Amniotic stem cell (primary cell): ENCODE measurements around the gene ATOH1.

Experiments used
- DNase-seq: peaks from one replicate; lab custom pipeline; 2025; lab: John Stamatoyannopoulos, UW

Gene ATOH1, protein sequence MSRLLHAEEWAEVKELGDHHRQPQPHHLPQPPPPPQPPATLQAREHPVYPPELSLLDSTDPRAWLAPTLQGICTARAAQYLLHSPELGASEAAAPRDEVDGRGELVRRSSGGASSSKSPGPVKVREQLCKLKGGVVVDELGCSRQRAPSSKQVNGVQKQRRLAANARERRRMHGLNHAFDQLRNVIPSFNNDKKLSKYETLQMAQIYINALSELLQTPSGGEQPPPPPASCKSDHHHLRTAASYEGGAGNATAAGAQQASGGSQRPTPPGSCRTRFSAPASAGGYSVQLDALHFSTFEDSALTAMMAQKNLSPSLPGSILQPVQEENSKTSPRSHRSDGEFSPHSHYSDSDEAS

DNA sequence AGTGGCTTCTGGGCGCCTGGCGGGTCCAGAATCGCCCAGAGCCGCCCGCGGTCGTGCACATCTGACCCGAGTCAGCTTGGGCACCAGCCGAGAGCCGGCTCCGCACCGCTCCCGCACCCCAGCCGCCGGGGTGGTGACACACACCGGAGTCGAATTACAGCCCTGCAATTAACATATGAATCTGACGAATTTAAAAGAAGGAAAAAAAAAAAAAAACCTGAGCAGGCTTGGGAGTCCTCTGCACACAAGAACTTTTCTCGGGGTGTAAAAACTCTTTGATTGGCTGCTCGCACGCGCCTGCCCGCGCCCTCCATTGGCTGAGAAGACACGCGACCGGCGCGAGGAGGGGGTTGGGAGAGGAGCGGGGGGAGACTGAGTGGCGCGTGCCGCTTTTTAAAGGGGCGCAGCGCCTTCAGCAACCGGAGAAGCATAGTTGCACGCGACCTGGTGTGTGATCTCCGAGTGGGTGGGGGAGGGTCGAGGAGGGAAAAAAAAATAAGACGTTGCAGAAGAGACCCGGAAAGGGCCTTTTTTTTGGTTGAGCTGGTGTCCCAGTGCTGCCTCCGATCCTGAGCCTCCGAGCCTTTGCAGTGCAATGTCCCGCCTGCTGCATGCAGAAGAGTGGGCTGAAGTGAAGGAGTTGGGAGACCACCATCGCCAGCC, at the start of gene ATOH1:
ATOH1 (plus strand) TSS at position 422 of the 663 bp plus-strand sequence; CDS start at position 596, 174 bp downstream.
- DNase-seq, result no peak

DNA sequence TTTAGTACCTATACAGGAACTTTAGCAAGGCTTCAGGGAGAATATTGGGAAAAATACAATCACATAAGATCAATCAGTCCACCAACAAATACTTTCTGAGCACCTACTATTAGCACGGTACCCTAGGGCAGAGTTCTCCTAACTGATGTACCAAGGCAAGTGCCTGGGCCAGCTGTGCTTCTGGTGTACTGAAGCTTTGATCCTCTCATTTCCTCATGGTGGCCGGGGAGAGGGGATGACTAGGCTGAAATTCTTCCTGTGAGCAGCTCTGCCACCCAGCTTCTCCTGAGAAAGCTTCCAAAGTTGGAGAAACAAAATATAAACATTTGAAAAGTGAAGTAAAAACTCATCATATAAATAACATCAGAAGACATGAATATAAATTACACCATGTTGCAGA, 49.3 kb upstream of the ATOH1 start:
- DNase-seq, result no peak

DNA sequence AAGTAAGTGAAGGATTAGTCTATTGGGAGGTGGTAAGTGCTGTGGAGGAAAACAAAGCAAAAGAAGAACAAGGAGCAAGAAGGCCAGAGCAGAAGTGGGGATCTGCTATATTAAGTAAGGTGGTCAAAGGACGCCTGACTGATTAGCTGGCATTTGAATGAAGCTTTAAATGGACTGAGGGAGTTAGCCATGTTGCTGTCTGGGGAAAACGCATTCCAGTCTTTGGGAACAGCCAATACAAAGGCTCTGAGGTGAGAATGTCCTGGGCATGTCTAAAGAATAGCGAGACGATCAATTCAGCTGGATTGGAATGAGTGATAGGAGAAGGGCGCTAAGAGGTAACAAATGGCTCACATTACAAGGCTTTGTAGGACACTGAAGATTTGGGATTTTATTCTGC, 48.5 kb upstream of the ATOH1 start:
- DNase-seq, result no peak

DNA sequence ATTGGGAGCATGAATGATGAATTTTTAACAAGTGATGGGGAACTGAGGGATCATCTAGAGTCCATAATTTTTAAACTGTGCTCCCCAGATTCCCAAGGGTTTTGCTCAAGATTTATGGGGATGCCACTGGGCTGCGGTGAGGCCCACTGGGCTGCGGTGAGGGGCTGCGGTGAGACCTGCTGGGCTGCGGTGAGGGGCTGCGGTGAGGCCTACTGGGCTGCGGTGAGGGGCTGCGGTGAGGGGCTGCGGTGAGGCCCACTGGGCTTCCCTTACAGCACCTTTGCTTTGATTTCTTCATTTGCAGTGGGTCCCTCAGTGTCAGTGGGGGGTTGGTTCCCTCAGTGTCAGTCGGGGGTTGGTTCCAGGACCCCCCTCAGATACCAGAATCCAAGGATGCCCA, 47.4 kb upstream of the ATOH1 start:
- DNase-seq, result no peak

DNA sequence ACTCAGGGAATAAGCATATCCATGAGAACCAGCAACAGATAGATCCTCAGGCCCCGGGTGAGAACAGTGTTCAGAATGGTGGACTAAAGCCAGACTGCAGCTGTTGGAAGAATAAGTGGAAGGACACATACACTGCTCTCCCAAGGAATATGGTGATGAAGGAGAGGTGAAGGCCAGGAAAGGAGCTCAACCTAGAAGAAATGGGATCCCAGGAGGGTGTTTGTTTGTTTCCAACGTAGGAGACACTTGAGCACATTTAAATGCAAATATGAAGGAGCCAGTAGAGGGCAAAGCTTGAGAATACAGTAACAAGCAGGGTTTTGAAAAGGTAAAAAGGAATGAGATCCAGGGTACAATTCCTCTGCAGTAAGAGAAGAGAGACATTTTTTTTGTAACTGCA, 42.4 kb upstream of the ATOH1 start:
- DNase-seq, result no peak

DNA sequence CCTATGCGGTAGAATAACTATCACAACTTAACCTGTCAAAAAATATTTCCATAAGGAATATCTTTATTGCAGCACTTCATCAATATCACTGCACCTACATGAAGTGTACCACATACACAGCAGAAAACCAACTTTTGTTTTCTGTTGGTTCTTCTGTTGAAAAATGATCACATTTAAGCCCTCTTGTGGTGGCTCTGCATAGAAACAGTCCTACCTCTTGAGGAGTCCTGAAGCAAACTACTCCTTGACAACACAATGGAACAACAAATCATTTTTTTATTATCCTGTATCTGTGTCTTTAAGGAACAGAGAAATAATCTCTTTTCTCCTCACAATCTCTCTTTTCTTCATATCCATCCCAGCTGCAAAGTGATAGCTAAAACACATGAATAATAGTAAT, 39.8 kb upstream of the ATOH1 start:
- no peak for DNase-seq

DNA sequence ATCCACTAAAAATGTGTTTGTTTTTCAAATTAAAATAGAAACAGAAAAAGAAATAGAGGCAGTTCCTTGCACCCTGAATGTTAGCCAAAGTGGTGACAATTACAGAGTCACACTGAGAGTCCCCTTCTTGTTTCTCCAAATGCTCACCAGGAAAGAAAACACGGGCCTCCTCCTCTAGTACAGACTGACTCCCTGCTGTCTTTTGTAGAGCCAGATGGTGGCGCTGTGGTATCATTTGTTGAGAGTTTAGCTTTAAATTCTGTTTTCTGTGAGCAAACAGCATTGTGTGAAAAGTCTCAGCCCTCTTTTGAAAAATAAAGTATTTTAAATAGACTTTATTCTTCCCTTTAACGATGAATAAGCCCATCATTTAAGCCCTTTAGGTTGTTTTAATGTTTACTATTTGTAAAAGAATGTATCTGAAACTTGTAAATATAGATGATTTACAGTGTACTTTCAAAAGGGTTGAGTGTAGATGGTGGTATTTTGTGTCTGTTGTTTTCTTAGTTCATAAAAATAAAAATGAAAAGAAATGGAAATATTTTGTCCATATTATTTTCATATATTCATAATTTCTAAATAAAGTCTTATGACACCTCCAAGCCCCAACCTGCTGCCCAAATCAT, 36.9 kb upstream of the ATOH1 start:
- DNase-seq, result no peak

DNA sequence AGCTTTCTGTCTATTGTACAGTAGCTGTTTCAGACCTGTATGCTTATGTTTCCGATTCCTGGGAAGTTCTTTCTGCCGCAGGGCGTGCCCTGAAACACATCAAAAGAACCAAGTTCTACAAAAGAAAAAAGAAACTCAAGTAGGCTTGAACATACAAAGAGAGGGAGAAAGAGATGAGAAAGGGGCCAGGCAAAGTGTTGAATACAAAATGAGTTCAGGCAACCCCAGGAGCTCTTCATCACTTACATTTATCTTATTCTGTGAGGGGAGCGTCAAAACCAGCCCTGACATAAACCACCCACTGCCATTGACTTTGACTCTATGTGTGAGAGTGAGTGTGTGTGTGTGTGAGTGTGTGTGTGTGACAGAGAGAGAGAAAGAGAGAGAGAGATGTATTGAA, 26.5 kb upstream of the ATOH1 start:
- DNase-seq, result no peak

DNA sequence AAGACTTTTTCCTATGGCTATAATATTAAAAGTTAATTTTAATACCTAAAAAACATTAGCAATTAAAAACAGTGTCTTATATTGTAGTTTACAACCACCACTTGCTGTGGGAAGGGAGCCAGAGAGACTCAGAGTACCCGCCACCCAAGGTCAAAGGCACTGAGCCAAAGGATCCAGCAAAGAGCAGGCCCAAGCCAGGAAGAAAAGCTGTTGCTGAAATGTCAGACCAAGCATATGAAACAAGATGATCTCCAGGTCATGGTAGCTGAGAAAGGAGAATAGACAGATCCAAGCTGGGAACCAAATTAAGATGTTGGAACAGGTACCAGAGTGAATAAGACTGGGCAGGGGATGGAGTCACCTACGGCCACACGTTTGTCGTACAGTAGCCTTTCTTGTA, 18.8 kb upstream of the ATOH1 start:
- DNase-seq, result no peak

DNA sequence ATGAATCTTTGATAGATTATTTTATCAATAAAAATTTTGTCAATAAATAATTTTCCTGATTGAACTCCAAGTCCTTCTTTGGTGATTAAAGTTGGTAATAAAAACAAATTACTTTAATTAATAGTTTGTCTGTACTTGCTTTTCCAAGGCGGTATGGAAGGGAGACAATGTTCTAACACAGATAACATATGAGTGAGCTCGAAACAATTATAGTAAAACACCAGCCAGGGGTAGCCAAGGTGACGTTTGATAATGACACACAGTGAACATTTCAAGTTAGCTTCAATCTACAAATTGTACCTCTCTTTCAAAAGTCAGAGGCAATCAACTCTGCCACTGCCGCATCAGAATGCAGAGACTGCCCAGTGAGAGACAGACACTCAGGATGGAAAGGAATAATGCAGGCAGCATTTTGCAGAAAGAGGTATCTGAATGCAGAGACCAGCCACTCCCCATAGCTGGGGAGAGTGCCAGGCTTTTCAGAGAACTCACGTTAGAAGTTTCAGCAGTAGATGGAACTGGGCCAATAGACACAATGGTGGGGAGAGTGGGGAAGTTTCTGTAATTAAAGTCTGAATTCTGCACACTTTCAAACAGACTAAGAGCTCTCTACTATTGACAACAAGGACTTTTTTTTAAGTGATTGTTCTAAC, 18.1 kb upstream of the ATOH1 start:
- DNase-seq, result no peak

DNA sequence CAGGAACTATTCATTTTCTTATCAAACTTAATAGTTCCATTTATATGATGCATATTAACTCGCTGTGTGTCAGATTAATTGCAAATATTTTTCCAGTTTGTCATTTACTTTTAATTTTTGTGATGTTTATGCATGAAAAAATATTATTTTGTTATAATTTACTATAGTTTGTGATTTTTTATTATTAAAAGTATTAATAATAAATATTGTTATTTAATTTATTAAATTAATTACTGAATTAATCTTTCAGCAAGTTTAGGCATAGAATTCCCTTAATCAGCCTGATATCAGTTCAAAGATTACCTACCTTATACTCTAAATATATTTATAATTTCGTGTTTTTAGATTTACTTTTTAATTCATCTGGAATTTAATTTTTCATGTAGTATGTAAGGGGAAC, 15.5 kb upstream of the ATOH1 start:
- no peak for DNase-seq

DNA sequence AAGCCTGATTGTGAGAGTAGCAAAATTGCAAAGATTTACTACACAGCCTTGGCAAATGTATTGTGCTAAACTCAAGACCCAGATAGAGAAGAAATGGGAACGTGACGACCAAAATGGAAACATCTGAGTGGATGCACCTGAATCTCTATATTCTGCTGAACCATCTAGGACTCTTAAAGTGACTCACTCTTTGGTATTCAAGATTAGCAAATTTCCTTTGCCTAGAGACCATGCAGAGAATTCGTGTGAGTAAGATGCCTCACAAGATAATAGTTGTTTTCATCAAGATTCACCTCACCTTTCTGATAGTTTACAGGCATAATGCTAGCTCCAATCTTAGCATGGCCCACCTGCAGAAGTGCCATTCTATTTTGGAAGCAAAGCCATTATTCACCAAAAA, 14.4 kb upstream of the ATOH1 start:
- DNase-seq, result no peak

DNA sequence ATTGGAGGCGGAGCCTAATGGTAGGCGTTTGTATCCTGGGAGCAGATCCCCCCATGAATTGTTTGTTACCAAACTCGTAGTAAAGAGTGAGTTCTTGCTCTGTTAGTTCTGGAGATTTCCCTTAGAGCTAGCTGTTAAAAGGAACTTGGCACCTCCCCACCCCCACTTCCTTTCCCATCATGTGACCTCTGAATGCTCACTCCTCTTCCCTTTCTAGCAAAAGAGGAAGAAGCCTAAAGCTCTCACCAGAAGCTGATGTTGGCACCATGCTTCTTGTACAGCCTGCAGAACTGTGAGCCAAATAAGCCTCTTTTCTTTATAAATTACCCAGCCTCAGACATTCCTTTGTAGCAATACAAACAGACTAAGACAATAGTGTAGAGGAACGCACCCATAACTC, 13.8 kb upstream of the ATOH1 start:
- DNase-seq, result no peak

DNA sequence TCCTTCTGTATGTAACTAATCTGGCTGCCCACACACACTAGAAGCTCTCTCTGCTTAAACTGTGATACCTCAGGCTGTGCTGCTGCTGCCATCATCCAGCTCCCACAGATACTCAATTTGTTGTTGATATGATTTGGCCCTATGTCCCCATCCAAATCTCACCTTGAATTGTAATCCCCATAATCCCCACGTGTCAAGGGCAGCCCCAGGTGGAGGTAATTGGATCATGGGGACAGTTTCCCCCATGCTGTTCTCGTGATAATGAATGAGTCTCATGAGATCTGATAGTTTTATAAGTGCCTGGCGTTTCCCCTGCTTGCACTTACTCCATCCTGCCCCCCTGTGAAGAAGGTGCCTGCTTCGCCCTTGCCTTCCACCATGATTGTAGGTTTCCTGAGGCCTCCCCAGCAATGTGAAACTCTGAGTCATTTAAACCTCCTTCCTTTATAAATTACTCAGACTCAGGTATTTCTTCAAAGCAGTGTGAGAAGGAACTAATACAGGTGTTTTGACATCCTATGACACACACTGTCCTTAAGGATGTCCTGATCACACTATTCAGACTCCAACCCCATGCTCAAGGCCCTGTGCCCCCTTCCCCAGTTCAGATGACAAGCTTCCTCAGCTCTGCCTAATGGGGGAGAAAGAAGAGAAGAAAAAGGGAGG, 2.9 kb upstream of the ATOH1 start:
- DNase-seq, result no peak

DNA sequence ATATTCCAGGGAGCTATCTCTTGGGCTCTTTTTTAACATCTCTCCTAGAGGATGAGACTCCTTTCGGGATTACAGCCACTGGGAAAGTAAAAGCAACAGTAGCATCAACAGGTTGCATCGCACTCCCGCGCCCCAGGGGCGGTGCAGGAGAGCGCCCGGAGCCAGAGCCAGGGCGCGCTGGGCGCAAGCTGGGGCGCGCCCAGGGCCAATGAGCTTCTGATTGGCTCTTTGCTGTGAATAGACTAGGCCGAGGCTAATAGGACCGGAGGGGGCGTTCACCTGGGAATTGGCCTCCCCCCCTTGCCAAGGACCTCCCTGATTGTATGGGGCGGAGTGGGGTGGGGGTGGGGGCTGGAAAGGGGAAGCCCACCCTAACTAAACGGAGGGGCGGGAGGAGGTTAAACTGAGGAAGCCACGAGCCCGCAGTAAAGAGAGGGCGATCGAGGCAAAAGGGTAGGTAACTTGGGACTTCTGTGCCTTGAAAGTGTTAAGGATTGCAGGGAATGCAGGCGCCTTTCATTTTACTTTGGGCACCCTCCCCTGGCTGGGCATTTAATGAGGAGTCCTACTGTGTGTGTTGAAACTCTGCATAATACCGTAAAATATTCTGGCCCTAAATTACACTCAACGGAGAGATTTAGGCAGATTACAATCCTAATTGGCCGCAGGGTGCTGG, 1.1 kb upstream of the ATOH1 start:
- DNase-seq, result no peak

DNA sequence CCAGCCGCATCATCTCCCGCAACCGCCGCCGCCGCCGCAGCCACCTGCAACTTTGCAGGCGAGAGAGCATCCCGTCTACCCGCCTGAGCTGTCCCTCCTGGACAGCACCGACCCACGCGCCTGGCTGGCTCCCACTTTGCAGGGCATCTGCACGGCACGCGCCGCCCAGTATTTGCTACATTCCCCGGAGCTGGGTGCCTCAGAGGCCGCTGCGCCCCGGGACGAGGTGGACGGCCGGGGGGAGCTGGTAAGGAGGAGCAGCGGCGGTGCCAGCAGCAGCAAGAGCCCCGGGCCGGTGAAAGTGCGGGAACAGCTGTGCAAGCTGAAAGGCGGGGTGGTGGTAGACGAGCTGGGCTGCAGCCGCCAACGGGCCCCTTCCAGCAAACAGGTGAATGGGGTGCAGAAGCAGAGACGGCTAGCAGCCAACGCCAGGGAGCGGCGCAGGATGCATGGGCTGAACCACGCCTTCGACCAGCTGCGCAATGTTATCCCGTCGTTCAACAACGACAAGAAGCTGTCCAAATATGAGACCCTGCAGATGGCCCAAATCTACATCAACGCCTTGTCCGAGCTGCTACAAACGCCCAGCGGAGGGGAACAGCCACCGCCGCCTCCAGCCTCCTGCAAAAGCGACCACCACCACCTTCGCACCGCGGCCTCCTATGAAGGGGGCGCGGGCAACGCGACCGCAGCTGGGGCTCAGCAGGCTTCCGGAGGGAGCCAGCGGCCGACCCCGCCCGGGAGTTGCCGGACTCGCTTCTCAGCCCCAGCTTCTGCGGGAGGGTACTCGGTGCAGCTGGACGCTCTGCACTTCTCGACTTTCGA, 654 bp downstream of the ATOH1 start:
- DNase-seq, result no peak

DNA sequence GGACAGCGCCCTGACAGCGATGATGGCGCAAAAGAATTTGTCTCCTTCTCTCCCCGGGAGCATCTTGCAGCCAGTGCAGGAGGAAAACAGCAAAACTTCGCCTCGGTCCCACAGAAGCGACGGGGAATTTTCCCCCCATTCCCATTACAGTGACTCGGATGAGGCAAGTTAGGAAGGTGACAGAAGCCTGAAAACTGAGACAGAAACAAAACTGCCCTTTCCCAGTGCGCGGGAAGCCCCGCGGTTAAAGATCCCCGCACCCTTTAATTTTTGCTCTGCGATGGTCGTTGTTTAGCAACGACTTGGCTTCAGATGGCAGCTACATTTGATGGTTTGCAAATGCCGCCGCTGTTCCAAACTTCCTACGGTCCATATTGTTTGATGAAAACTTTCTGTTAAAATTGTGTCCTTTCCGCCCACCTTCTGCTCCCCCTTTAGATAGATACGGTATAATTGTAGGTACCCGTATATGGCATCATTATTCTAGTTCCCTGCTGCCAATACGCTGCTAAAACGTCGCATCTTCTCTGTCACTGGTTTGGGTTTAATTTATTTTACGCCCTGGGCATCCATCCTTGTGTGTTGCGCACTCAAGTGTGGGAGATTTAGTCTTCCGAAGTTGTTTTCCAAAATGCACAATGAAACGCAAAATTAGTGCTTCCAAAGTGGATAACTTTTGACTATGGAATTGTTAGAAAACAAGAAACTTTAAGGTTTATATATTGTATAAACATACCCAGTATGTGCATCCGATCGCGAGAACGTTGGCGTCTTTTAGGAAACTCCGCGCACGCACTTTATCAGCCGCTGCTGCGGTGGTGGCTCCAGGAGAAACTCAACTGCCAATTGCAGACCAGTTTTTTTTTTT, 1.5 kb downstream of the ATOH1 start:
- no peak for DNase-seq

DNA sequence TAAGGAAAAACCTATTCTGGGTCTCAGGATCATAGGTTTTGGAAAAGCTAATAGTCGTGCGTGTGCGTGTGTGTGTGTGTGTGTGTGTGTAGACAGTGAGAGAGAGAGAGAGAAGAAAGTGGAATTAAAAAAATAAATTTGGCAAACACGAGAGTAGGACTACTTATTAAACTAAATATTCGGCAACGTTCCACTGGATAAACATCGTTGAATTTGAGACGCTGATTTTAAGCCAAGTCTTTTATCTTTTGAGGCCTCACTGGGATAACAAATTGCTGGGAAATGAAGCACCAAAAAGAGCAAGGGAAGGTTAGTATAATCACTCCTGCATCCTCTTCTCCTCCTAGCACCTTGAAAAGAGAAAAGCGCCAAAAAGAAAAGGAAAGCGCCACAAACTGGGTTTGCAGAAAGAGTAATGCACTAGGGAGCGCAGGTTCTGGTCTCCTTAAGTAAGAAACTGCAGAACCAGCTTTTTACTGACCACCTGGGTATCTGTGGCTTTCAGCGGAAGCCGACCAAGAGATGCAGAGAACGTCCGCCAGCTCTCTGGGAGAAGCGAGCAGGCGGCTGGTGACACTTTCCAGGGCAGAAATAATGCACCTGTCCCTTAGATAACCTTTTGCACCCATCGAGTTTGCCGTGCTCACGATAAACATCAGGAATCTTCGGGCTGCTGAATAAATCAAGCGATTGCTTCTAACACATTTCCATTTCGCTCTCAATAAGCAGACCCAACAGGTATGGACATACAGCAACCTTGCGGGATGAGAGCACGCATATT, 3.4 kb downstream of the ATOH1 start:
- DNase-seq, result no peak
